G401 (cell line): ENCODE results near the gene GSTP1. TPM values are rescaled to one million over a fixed set of nuclear protein-coding genes. Genes with fewer than 3 reads are reported as not detected.
"Not testable (repeated sequence)": the region's sequence is repeated elsewhere in the genome, so short reads cannot be mapped to it uniquely, and the experiment has no call there.

ENCODE experiments used
- DNase-seq: peaks from one replicate; pipeline ENCODE4 v3.0.0-alpha.2; 2015; ENCODE audit warnings: low spot score
- in situ Hi-C: cut with HindIII; loops from 2 replicates; pipeline ENCODE4 v1.10.0; 2016; ENCODE audit warnings: low sequenced_read_pairs, mixed read lengths
- total RNA-seq: library from RNA; depleted of rRNA; stranded (reverse); fragments of >200 nt; shearing (Covaris generic); gene quantifications from 2 replicates; pipeline ENCODE4 v1.2.3, GENCODE V29; 2014

GSTP1 gene
- total RNA-seq, 1 experiment from 2014 or later = 1,075 TPM

- in situ Hi-C loops = not testable (repeated sequence)
Measured at GRCh38 chr11:67588899-67589415, 5.3 kb downstream of the GSTP1 start.

GRCh38 chr11:67592880-67593564, 9.4 kb downstream of the GSTP1 start:
- no peak for DNase-seq
- in situ Hi-C loops = no loop called here

More at GRCh38 chr11:67588899-67589415, 5.3 kb downstream of the GSTP1 start:
- not testable (repeated sequence) for DNase-seq

- no peak for DNase-seq
- in situ Hi-C loops = no loop called here
Measured at GRCh38 chr11:67593565-67593905, 9.9 kb downstream of the GSTP1 start.

GRCh38 chr11:67594480-67594879, 10.9 kb downstream of the GSTP1 start:
- no peak for DNase-seq

GRCh38 chr11:67596753-67597300, 13.2 kb downstream of the GSTP1 start:
- in situ Hi-C loops = no loop called here
- DNase-seq = no peak

More at GRCh38 chr11:67594480-67594879, 10.9 kb downstream of the GSTP1 start:
- in situ Hi-C loops = no loop called here

- DNase-seq, in situ Hi-C loops: not testable (repeated sequence)
Measured at GRCh38 chr11:67597458-67597857, 13.8 kb downstream of the GSTP1 start.

GRCh38 chr11:67597963-67598362, 14.4 kb downstream of the GSTP1 start:
- DNase-seq, in situ Hi-C loops: not testable (repeated sequence)

- in situ Hi-C loops = no loop called here
Measured at GRCh38 chr11:67599149-67599548, 15.5 kb downstream of the GSTP1 start.

GRCh38 chr11:67600324-67601029, 16.9 kb downstream of the GSTP1 start:
- in situ Hi-C loops = no loop called here

More at GRCh38 chr11:67599149-67599548, 15.5 kb downstream of the GSTP1 start:
- DNase-seq = no peak

GRCh38 chr11:67601098-67601497, 17.5 kb downstream of the GSTP1 start:
- DNase-seq = no peak
- in situ Hi-C loops = no loop called here

More at GRCh38 chr11:67600324-67601029, 16.9 kb downstream of the GSTP1 start:
- no peak for DNase-seq

- DNase-seq, in situ Hi-C loops: not testable (repeated sequence)
Measured at GRCh38 chr11:67604119-67604518, 20.5 kb downstream of the GSTP1 start.

- no peak for DNase-seq
- in situ Hi-C loops = no loop called here
Measured at GRCh38 chr11:67604815-67605214, 21.2 kb downstream of the GSTP1 start.

- in situ Hi-C loops = no loop called here
- peak; percentile 26 for DNase-seq
Measured at GRCh38 chr11:67605231-67606011, 21.8 kb downstream of the GSTP1 start.

GRCh38 chr11:67606093-67606491, 22.5 kb downstream of the GSTP1 start:
- in situ Hi-C loops = no loop called here
- DNase-seq = no peak

GRCh38 chr11:67606492-67607295, 23.1 kb downstream of the GSTP1 start, which contains the start of gene NDUFV1:
NDUFV1 (plus strand) TSS chr11:67606936; CDS start chr11:67607005, 69 bp downstream.
- DNase-seq = peak; percentile 97
- in situ Hi-C loops = no loop called here

- DNase-seq = no peak
- in situ Hi-C loops = no loop called here
Measured at GRCh38 chr11:67607507-67607906, 23.9 kb downstream of the GSTP1 start.

GRCh38 chr11:67608486-67608885, 24.9 kb downstream of the GSTP1 start:
- DNase-seq = no peak
- in situ Hi-C loops = no loop called here

- in situ Hi-C loops = no loop called here
Measured at GRCh38 chr11:67609316-67609715, 25.7 kb downstream of the GSTP1 start.

More at GRCh38 chr11:67609316-67609715, 25.7 kb downstream of the GSTP1 start:
- DNase-seq = no peak
